ENCODE measurements around the gene SMG9.
"Not testable (repeated sequence)": the region's sequence is repeated elsewhere in the genome, so short reads cannot be mapped to it uniquely, and the experiment has no call there.

SMG9 gene

GRCh38 chr19:43690890-43691289 is 63.9 kb downstream of the SMG9 start:
- Mint-ChIP-seq H3K4me1 (ENCODE audit: low read depth) (no peaks in the 10 kb centered on the region), H3K4me3 (no peak overlapping the region), H3K36me3 (ENCODE audit: low read depth) (peaks cover 2% of the 10 kb centered on the region), H3K27me3 (ENCODE audit: low read depth) (no peaks in the 10 kb centered on the region), H3K9me3 (peaks cover 18% of the 10 kb centered on the region), H3K27ac (no peak overlapping the region)

- Mint-ChIP-seq H3K27me3 (ENCODE audit: low read depth) (no peaks in the 10 kb centered on the region), H3K9me3 (peaks cover 18% of the 10 kb centered on the region), H3K4me1 (ENCODE audit: low read depth) (no peaks in the 10 kb centered on the region), H3K4me3 (no peak overlapping the region), H3K27ac (no peak overlapping the region), H3K36me3 (ENCODE audit: low read depth) (peaks cover 2% of the 10 kb centered on the region)
These were observed 64.3 kb downstream of the SMG9 start for GRCh38 chr19:43690444-43690843.

- Mint-ChIP-seq H3K27ac (no peak overlapping the region), H3K27me3 (ENCODE audit: low read depth) (no peaks in the 10 kb centered on the region), H3K4me1 (ENCODE audit: low read depth) (no peaks in the 10 kb centered on the region), H3K9me3 (peaks cover 18% of the 10 kb centered on the region), H3K4me3 (no peak overlapping the region), H3K36me3 (ENCODE audit: low read depth) (peaks cover 2% of the 10 kb centered on the region)
These were observed 66.6 kb downstream of the SMG9 start for GRCh38 chr19:43688059-43688701.

- H3K4me3 Mint-ChIP-seq: no peak overlapping the region
- H3K4me1 Mint-ChIP-seq (ENCODE audit: low read depth): no peaks in the 10 kb centered on the region
- peaks cover 18% of the 10 kb centered on the region for H3K9me3 Mint-ChIP-seq
- no peaks in the 10 kb centered on the region for H3K27me3 Mint-ChIP-seq (ENCODE audit: low read depth)
- H3K27ac Mint-ChIP-seq: no peak overlapping the region
- peaks cover 2% of the 10 kb centered on the region for H3K36me3 Mint-ChIP-seq (ENCODE audit: low read depth)
These were observed 67.1 kb downstream of the SMG9 start for GRCh38 chr19:43687660-43687997.

GRCh38 chr19:43684326-43684725 is 70.4 kb downstream of the SMG9 start:
- Mint-ChIP-seq H3K27ac (no peak overlapping the region), H3K27me3 (ENCODE audit: low read depth) (no peaks in the 10 kb centered on the region), H3K9me3 (no peaks in the 10 kb centered on the region), H3K4me1 (ENCODE audit: low read depth) (no peaks in the 10 kb centered on the region), H3K36me3 (ENCODE audit: low read depth) (no peaks in the 10 kb centered on the region), H3K4me3 (no peak overlapping the region)

- H3K36me3 Mint-ChIP-seq (ENCODE audit: low read depth): no peaks in the 10 kb centered on the region
- no peak overlapping the region for H3K4me3 Mint-ChIP-seq
- H3K27ac Mint-ChIP-seq: no peak overlapping the region
- H3K4me1 Mint-ChIP-seq (ENCODE audit: low read depth): no peaks in the 10 kb centered on the region
- no peaks in the 10 kb centered on the region for H3K9me3 Mint-ChIP-seq
- H3K27me3 Mint-ChIP-seq (ENCODE audit: low read depth): no peaks in the 10 kb centered on the region
These were observed 70.9 kb downstream of the SMG9 start for GRCh38 chr19:43683905-43684304.

GRCh38 chr19:43682824-43683661 is 71.7 kb downstream of the SMG9 start:
- H3K4me3 Mint-ChIP-seq: no peak overlapping the region
- no peak overlapping the region for H3K27ac Mint-ChIP-seq
- no peaks in the 10 kb centered on the region for H3K9me3 Mint-ChIP-seq
- no peaks in the 10 kb centered on the region for H3K4me1 Mint-ChIP-seq (ENCODE audit: low read depth)
- no peaks in the 10 kb centered on the region for H3K36me3 Mint-ChIP-seq (ENCODE audit: low read depth)
- H3K27me3 Mint-ChIP-seq (ENCODE audit: low read depth): no peaks in the 10 kb centered on the region

- H3K4me3 Mint-ChIP-seq; H3K27me3 Mint-ChIP-seq (ENCODE audit: low read depth); H3K27ac Mint-ChIP-seq; H3K36me3 Mint-ChIP-seq (ENCODE audit: low read depth); H3K4me1 Mint-ChIP-seq (ENCODE audit: low read depth); H3K9me3 Mint-ChIP-seq: not testable (repeated sequence)
These were observed 72.5 kb downstream of the SMG9 start for GRCh38 chr19:43682269-43682668.

GRCh38 chr19:43681821-43682220 is 72.9 kb downstream of the SMG9 start:
- no peaks in the 10 kb centered on the region for H3K36me3 Mint-ChIP-seq (ENCODE audit: low read depth)
- no peaks in the 10 kb centered on the region for H3K4me1 Mint-ChIP-seq (ENCODE audit: low read depth)
- H3K9me3 Mint-ChIP-seq: no peaks in the 10 kb centered on the region
- H3K27ac Mint-ChIP-seq: no peak overlapping the region
- no peaks in the 10 kb centered on the region for H3K27me3 Mint-ChIP-seq (ENCODE audit: low read depth)
- no peak overlapping the region for H3K4me3 Mint-ChIP-seq

- no peak overlapping the region for H3K4me3 Mint-ChIP-seq
- H3K9me3 Mint-ChIP-seq: no peaks in the 10 kb centered on the region
- no peaks in the 10 kb centered on the region for H3K27me3 Mint-ChIP-seq (ENCODE audit: low read depth)
These were observed 76.1 kb downstream of the SMG9 start for GRCh38 chr19:43678512-43679261.

More at GRCh38 chr19:43678512-43679261, 76.1 kb downstream of the SMG9 start:
- no peak overlapping the region for H3K27ac Mint-ChIP-seq
- H3K36me3 Mint-ChIP-seq (ENCODE audit: low read depth): no peaks in the 10 kb centered on the region
- H3K4me1 Mint-ChIP-seq (ENCODE audit: low read depth): peaks cover 10% of the 10 kb centered on the region
